Trophoblast cell (in vitro differentiated cells and primary cell): ENCODE data around the gene BRPF3.

ENCODE experiments used
- DNase-seq, 2 donors: peaks; one replicate each; pipeline ENCODE4 v3.0.0-alpha.2; 2016
- H2AFZ ChIP-seq: 2 replicates; pipeline ENCODE4 v1.6.1; 2013; ENCODE audit warnings: low read length, moderate library complexity, mild to moderate bottlenecking; ENCODE audit not compliant: insufficient read depth, poor library complexity
- H2AK5ac ChIP-seq: 2 replicates; pipeline ENCODE4 v1.6.1; 2013; ENCODE audit warnings: mild to moderate bottlenecking, low read length
- H2BK120ac ChIP-seq: 2 replicates; pipeline ENCODE4 v1.6.1; 2013; ENCODE audit warnings: low read length, mild to moderate bottlenecking, moderate library complexity; ENCODE audit not compliant: insufficient read depth, poor library complexity
- H2BK12ac ChIP-seq: 2 replicates; pipeline ENCODE4 v1.6.1; 2013; ENCODE audit warnings: mild to moderate bottlenecking, low read length, moderate library complexity
- H2BK5ac ChIP-seq: 2 replicates; pipeline ENCODE4 v1.6.1; 2013; ENCODE audit warnings: low read length, low read depth, moderate library complexity, mild to moderate bottlenecking; ENCODE audit not compliant: poor library complexity
- H3K14ac ChIP-seq: 2 replicates; pipeline ENCODE4 v1.6.1; 2013; ENCODE audit warnings: mild to moderate bottlenecking, low read length
- H3K18ac ChIP-seq: 2 replicates; pipeline ENCODE4 v1.6.1; 2013; ENCODE audit warnings: mild to moderate bottlenecking, low read length
- H3K23ac ChIP-seq: 2 replicates; pipeline ENCODE4 v1.6.1; 2013; ENCODE audit warnings: low read length
- H3K27ac ChIP-seq: 2 replicates; pipeline ENCODE4 v1.5.1; 2013; ENCODE audit warnings: low read depth, mild to moderate bottlenecking, inconsistent platforms, low read length, moderate library complexity
- H3K27me3 ChIP-seq: 2 replicates; pipeline ENCODE4 v1.6.1; 2013; ENCODE audit warnings: inconsistent platforms, mild to moderate bottlenecking, low read length, moderate library complexity; ENCODE audit not compliant: insufficient read depth
- H3K36me3 ChIP-seq, 2 experiments: 1 replicate in 1 of 2; 2 replicates in 1 of 2; pipeline ENCODE4 v1.6.1; 2013; ENCODE audit warnings: low read length in 2 of 2, mild to moderate bottlenecking in 2 of 2, moderate library complexity in 1 of 2; ENCODE audit not compliant: insufficient read depth in 2 of 2, control insufficient read depth in 1 of 2
- H3K4ac ChIP-seq: 2 replicates; pipeline ENCODE4 v1.6.1; 2013; ENCODE audit warnings: low read depth, mild to moderate bottlenecking, low read length, moderate library complexity
- H3K4me1 ChIP-seq, 2 experiments: 1 replicate in 1 of 2; 2 replicates in 1 of 2; pipeline ENCODE4 v1.6.1; 2013; ENCODE audit warnings: low read length in 2 of 2, mild to moderate bottlenecking in 2 of 2, moderate library complexity in 1 of 2; ENCODE audit not compliant: insufficient read depth in 2 of 2, control insufficient read depth in 1 of 2
- H3K4me2 ChIP-seq: 2 replicates; pipeline ENCODE4 v1.6.1; 2013; ENCODE audit warnings: inconsistent platforms, mild to moderate bottlenecking, low read length, moderate library complexity
- H3K4me3 ChIP-seq: 2 replicates; pipeline ENCODE4 v1.5.1; 2013; ENCODE audit warnings: mild to moderate bottlenecking, low read depth, low read length, inconsistent platforms
- H3K79me1 ChIP-seq: one replicate; pipeline ENCODE4 v1.6.1; 2013; ENCODE audit warnings: low read length
- H3K79me2 ChIP-seq: 2 replicates; pipeline ENCODE4 v1.6.1; 2013; ENCODE audit warnings: low read length, mild to moderate bottlenecking; ENCODE audit not compliant: control insufficient read depth, insufficient read depth, poor library complexity
- H3K9ac ChIP-seq: 2 replicates; pipeline ENCODE4 v1.6.1; 2013; ENCODE audit warnings: mild to moderate bottlenecking, low read length
- H3K9me3 ChIP-seq: 2 replicates; pipeline ENCODE4 v1.6.1; 2013; ENCODE audit warnings: low read depth, mild to moderate bottlenecking, control low read depth, inconsistent platforms, low read length; ENCODE audit not compliant: insufficient read depth
- H4K12ac ChIP-seq: 2 replicates; pipeline ENCODE4 v1.6.1; 2013; ENCODE audit warnings: low read depth, mild to moderate bottlenecking, low read length, moderate library complexity
- H4K8ac ChIP-seq: 2 replicates; pipeline ENCODE4 v1.6.1; 2013; ENCODE audit warnings: low read depth, mild to moderate bottlenecking, low read length, moderate library complexity
- H4K91ac ChIP-seq: one replicate; pipeline ENCODE4 v1.6.1; 2013; ENCODE audit warnings: low read depth, mild to moderate bottlenecking, low read length, moderate library complexity
- WGBS: extraction: QIAGEN DNeasy Blood & Tissue Kit; methylation state at CpG from one replicate; pipeline ENCODE4 v1.1.7; 2013; ENCODE audit warnings: missing lambda C conversion rate; ENCODE audit not compliant: insufficient read length, insufficient coverage; ENCODE audit errors: extremely low coverage; 5-methylcytosine and 5-hydroxymethylcytosine counted together

Gene BRPF3

GRCh38 chr6:36170704-36171103 is 25.8 kb upstream of the BRPF3 start:
- Histone ChIP-seq H3K79me1 (no peaks in the 10 kb centered on the region), H3K27me3 (no peaks in the 10 kb centered on the region), H4K91ac (no peak overlapping the region), H2AK5ac (no peak overlapping the region), H3K4me2 (no peak overlapping the region), H2BK5ac (no peak overlapping the region), H2BK12ac (no peak overlapping the region), H3K18ac (no peak overlapping the region), H3K9ac (no peak overlapping the region), H2BK120ac (no peak overlapping the region), H3K4me3 (no peak overlapping the region), H3K4me1 (no peaks in the 10 kb centered on the region), H3K9me3 (peaks cover 2% of the 10 kb centered on the region), H3K27ac (no peak overlapping the region), H4K8ac (no peak overlapping the region), H3K36me3 (no peaks in the 10 kb centered on the region), H3K4ac (no peak overlapping the region), H3K14ac (no peak overlapping the region), H3K79me2 (no peaks in the 10 kb centered on the region), H3K23ac (no peak overlapping the region), H2AFZ (no peak overlapping the region), H4K12ac (no peak overlapping the region)
- no peak for DNase-seq
- no CpG with 5 or more reads among the region's 2 CpGs for WGBS

- no peak overlapping the region for H3K4ac ChIP-seq
- no peak overlapping the region for H4K91ac ChIP-seq
- no peak overlapping the region for H3K18ac ChIP-seq
- no peak overlapping the region for H4K8ac ChIP-seq
- H3K79me1 ChIP-seq = no peaks in the 10 kb centered on the region
- H3K23ac ChIP-seq = no peak overlapping the region
- WGBS = no CpG with 5 or more reads among the region's 2 CpGs
- H3K27me3 ChIP-seq = no peaks in the 10 kb centered on the region
- no peak overlapping the region for H4K12ac ChIP-seq
- no peaks in the 10 kb centered on the region for H3K36me3 ChIP-seq
- H2AK5ac ChIP-seq = no peak overlapping the region
- no peaks in the 10 kb centered on the region for H3K79me2 ChIP-seq
- H3K27ac ChIP-seq = no peak overlapping the region
- no peak overlapping the region for H3K4me3 ChIP-seq
- no peak overlapping the region for H3K9ac ChIP-seq
- no peak overlapping the region for H3K14ac ChIP-seq
- H2BK5ac ChIP-seq = no peak overlapping the region
- H2AFZ ChIP-seq = no peak overlapping the region
- no peak overlapping the region for H2BK12ac ChIP-seq
- no peak overlapping the region for H3K4me2 ChIP-seq
- no peak overlapping the region for H2BK120ac ChIP-seq
- no peaks in the 10 kb centered on the region for H3K4me1 ChIP-seq
- peaks cover 2% of the 10 kb centered on the region for H3K9me3 ChIP-seq
- DNase-seq = no peak
These were observed 25.0 kb upstream of the BRPF3 start for GRCh38 chr6:36171573-36171972.

GRCh38 chr6:36177166-36177565 is 19.4 kb upstream of the BRPF3 start:
- Histone ChIP-seq H4K91ac (no peak overlapping the region), H3K36me3 (no peaks in the 10 kb centered on the region), H2BK12ac (no peak overlapping the region)

GRCh38 chr6:36178544-36178943 is 18.0 kb upstream of the BRPF3 start:
- H3K36me3 ChIP-seq = no peaks in the 10 kb centered on the region
- no peak overlapping the region for H4K12ac ChIP-seq
- no peaks in the 10 kb centered on the region for H3K9me3 ChIP-seq
- no peak overlapping the region for H2BK120ac ChIP-seq
- H3K79me2 ChIP-seq = no peaks in the 10 kb centered on the region
- H3K27ac ChIP-seq = no peak overlapping the region
- H3K27me3 ChIP-seq = no peaks in the 10 kb centered on the region
- H2BK5ac ChIP-seq = no peak overlapping the region
- no peak for DNase-seq
- H2AK5ac ChIP-seq = no peak overlapping the region
- H3K4me3 ChIP-seq = no peak overlapping the region
- no peak overlapping the region for H4K8ac ChIP-seq
- no peak overlapping the region for H2BK12ac ChIP-seq
- H3K4ac ChIP-seq = no peak overlapping the region
- H4K91ac ChIP-seq = no peak overlapping the region
- H3K23ac ChIP-seq = no peak overlapping the region
- no peak overlapping the region for H2AFZ ChIP-seq
- H3K4me1 ChIP-seq = no peaks in the 10 kb centered on the region
- H3K9ac ChIP-seq = no peak overlapping the region
- H3K79me1 ChIP-seq = no peaks in the 10 kb centered on the region
- no peak overlapping the region for H3K18ac ChIP-seq
- no peak overlapping the region for H3K14ac ChIP-seq
- H3K4me2 ChIP-seq = no peak overlapping the region

More at GRCh38 chr6:36177166-36177565, 19.4 kb upstream of the BRPF3 start:
- no peak overlapping the region for H4K12ac ChIP-seq
- H3K9ac ChIP-seq = no peak overlapping the region
- H3K23ac ChIP-seq = no peak overlapping the region
- H3K4ac ChIP-seq = no peak overlapping the region
- no peak overlapping the region for H2BK120ac ChIP-seq
- no peak overlapping the region for H3K18ac ChIP-seq
- no peak overlapping the region for H4K8ac ChIP-seq
- no peak overlapping the region for H2AK5ac ChIP-seq
- no peaks in the 10 kb centered on the region for H3K27me3 ChIP-seq
- H3K79me1 ChIP-seq = no peaks in the 10 kb centered on the region
- no peak overlapping the region for H3K4me3 ChIP-seq
- peaks cover 2% of the 10 kb centered on the region for H3K9me3 ChIP-seq
- H2AFZ ChIP-seq = no peak overlapping the region
- H3K14ac ChIP-seq = no peak overlapping the region
- H2BK5ac ChIP-seq = no peak overlapping the region
- H3K4me1 ChIP-seq = no peaks in the 10 kb centered on the region
- no peak overlapping the region for H3K4me2 ChIP-seq
- DNase-seq = no peak
- no peak overlapping the region for H3K27ac ChIP-seq
- H3K79me2 ChIP-seq = no peaks in the 10 kb centered on the region

GRCh38 chr6:36180126-36180525 is 16.4 kb upstream of the BRPF3 start:
- no peak overlapping the region for H3K14ac ChIP-seq
- no peak overlapping the region for H3K23ac ChIP-seq
- no peaks in the 10 kb centered on the region for H3K36me3 ChIP-seq
- H3K79me2 ChIP-seq = no peaks in the 10 kb centered on the region
- no peak overlapping the region for H2AK5ac ChIP-seq
- H3K4me3 ChIP-seq = no peak overlapping the region
- no peak overlapping the region for H2BK5ac ChIP-seq
- no peak overlapping the region for H3K4ac ChIP-seq
- no peak overlapping the region for H3K4me2 ChIP-seq
- H3K27ac ChIP-seq = no peak overlapping the region
- H3K4me1 ChIP-seq = no peaks in the 10 kb centered on the region
- no CpG with 5 or more reads among the region's 1 CpG for WGBS
- H3K27me3 ChIP-seq = no peaks in the 10 kb centered on the region
- no peak overlapping the region for H3K18ac ChIP-seq
- H3K9me3 ChIP-seq = no peaks in the 10 kb centered on the region
- no peak overlapping the region for H2BK12ac ChIP-seq
- no peak overlapping the region for H2AFZ ChIP-seq
- no peak overlapping the region for H4K8ac ChIP-seq
- no peak for DNase-seq
- no peak overlapping the region for H4K12ac ChIP-seq
- H3K9ac ChIP-seq = no peak overlapping the region
- H3K79me1 ChIP-seq = no peaks in the 10 kb centered on the region
- H2BK120ac ChIP-seq = no peak overlapping the region
- no peak overlapping the region for H4K91ac ChIP-seq
